Activated CD8-positive, alpha-beta memory T cell treated with anti-CD3 and anti-CD28 coated beads for 36 hours (primary cell): ENCODE measurements around the gene ERO1B. TPM values are rescaled to one million over a fixed set of nuclear protein-coding genes. Genes with fewer than 3 reads are reported as not detected.
"Not testable (repeated sequence)": the region's sequence is repeated elsewhere in the genome, so short reads cannot be mapped to it uniquely, and the experiment has no call there.

ENCODE experiments used
- CTCF ChIA-PET: fragments of 350-600 bp; sonication (Branson Sonifier 250); formaldehyde crosslinking; loops from one replicate; lab custom pipeline; 2021; ENCODE audit warnings: antibody characterized with exemption; lab: Charles Lee
- POLR2A ChIA-PET: fragments of 350-600 bp; sonication (Branson Sonifier 250); formaldehyde crosslinking; loops from one replicate; lab custom pipeline; 2021; ENCODE audit warnings: antibody characterized with exemption; lab: Charles Lee
- total RNA-seq, 2 experiments: library from RNA; stranded (reverse); gene quantifications; one replicate each; pipeline ENCODE4 v1.2.3, GENCODE V29; 2021

The ERO1B gene, protein sequence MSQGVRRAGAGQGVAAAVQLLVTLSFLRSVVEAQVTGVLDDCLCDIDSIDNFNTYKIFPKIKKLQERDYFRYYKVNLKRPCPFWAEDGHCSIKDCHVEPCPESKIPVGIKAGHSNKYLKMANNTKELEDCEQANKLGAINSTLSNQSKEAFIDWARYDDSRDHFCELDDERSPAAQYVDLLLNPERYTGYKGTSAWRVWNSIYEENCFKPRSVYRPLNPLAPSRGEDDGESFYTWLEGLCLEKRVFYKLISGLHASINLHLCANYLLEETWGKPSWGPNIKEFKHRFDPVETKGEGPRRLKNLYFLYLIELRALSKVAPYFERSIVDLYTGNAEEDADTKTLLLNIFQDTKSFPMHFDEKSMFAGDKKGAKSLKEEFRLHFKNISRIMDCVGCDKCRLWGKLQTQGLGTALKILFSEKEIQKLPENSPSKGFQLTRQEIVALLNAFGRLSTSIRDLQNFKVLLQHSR
- total RNA-seq, result 1 to 10 TPM; 2.3 to 3.0 TPM

DNA sequence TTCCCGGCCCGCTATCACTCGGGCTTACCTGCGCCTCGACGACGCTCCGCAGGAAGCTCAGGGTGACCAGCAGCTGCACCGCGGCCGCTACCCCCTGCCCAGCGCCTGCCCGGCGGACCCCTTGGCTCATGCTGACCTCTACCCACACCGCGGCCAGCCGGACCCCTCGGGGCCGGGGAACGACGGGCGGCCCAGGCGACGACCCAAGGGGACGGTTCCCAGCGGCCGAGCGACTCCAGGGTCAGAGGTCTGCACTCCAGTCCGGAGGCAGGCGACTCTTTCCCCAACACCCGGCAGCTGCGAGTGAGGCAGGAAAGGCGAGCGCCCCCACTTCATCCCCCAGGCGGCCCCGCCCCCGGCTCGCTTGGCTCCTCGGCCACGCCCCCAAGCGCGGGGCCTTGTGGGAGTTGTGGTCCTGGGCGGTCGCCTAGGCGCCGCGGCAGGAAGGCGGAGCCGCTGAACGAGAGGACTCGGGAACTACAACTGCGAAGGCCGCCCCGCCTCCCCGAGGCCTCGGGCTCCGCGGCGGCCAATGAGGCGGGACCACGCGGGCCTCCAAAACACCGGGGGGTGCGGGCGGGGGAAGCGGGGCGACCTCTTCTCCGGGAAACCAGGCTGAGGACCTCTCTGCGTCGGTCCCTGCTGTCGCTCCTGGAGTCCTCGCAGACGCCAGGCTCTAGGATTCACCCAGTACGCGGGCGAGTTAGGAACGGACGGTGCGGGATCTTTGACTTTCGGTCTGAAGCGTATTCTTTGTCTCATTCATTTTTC lies at the start of gene ERO1B:
Gene ERO1B (minus strand): TSS at position 305 of the 771 bp plus-strand sequence. CDS start 175 bp downstream, at position 130.
- CTCF ChIA-PET, result interaction anchor here (0.6 to 1.0 kb wide), 2 partner anchors 19 to 1797 kb away, joined by 3 to 4 read pairs; no protein-coding TSS in a partner anchor
- POLR2A ChIA-PET, result interaction anchor here (0.6 to 0.9 kb wide), 3 partner anchors 74 to 1266 kb away, joined by 3 to 8 read pairs (median 4); partner anchors contain the start of gene GPR137B

DNA sequence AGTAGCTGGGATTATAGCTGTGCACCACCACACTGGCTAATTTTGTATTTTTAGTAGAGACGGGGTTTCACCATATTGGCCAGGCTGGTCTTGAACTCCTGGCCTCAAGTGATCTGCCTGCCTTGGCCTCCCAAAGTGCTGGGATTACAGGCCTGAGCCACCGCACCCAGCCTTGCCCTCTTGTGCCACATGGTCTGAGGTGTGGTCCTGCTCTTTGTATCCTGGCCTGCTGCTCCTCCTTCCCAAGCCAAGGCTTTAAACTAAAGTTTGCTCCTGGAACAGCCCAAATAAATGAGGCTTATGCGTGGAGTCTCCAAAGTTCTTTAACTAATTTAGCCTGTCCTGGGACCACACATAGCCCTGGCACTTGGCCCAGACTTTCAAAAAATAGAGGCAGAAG lies 49.7 kb upstream of the ERO1B start:
- POLR2A ChIA-PET, CTCF ChIA-PET: not testable (repeated sequence)

DNA sequence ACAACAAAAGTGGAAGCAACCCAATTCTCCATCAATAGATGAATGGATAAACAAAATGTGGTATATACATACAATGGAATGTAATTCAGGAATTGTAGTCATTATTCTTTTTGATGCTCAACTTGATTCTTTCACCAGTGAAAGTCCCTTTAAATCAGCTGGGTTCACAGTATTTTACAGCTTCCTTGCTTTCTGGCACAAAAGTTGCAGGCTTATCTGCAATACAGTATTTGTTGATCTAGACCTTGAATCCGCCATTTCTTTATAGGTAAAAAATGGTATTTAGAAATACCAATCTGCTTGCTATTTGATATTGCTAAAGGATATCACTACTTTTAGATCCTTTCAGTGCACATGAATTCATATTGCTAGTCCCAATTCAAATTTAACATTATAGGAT lies 44.7 kb upstream of the ERO1B start:
- ChIA-PET CTCF (no interaction called here), POLR2A (no interaction called here)

DNA sequence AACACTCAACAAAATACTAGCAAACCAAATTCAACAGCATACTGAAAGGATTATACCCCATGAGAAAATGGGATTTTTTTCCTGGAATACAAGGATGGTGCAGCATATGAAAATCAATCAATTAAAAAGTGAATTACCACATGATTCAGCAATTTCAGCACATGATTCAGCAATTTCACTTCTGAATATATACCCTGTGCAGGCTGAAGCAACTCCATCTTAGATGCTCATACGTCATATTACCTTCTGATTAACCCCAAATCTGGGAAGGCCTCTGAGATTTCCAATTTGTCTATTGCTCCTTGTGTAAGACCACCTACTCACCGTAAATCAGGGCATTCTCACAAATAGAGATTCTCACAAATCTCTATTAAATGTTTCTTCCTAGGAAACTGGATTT lies 43.8 kb upstream of the ERO1B start:
- CTCF ChIA-PET, result no interaction called here
- POLR2A ChIA-PET, result no interaction called here

DNA sequence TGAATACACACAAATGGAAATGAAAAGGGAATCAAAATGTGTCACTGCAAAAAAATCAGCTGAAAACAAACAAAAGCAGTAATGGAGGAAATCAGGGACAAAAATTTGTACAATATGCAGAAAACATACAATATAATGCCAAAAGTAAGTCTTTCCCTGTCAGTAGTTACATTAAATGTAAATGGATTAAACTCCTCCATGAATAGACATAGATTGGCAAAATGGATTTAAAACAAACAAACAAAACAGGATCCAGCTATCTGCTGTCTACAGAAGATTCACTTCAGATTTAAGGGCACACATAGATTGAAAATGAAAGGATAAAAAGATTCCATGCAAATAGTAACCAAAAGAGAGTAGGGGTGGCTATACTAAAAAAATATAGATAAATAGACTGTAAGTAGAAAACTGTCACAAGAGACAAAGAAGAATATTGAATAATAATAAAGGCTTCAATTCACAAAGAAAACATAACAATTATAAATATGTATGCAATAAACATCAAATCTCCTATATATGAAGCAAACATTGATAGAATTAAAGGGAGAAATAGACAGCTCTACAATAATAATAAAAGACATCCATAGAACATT lies 42.2 kb upstream of the ERO1B start:
- CTCF ChIA-PET, result no interaction called here
- POLR2A ChIA-PET, result no interaction called here

DNA sequence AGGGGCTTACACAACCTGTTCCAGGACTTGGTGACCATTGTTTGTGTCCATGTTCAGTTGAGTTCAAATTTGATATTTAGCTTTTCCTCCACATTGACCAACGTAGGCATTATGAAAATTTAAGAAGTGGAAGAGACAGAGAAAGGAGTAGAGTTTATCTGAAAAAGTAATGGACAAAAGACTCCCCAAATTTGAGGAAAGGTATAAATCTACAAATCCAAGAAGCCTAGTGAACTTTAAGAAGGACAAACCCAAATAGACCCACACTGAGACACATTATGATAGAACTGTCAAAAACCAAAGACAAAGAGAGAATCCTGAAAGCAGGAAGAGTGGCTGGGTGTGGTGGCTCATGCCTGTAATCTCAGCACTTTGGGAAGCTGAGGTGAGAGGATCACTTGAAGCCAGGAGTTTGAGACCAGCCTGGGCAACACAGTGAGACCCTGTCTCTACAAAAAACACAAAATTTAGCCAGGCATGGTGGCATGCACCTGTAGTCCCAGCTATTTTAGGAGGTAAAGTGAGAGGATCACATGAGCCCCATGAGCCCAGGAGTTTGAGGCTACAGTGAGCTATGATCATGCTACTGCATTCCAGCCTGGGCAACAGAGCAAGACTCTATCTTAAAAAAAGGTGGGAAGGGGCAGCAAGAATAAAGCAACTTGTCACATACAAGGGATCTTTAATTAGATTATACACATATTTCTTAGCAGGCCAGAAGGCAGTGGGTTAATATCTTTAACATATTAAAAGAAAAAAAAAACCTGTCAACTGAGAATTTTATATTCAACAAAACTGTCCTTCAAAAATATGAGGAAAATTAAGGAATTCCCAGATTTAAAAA lies 41.0 kb upstream of the ERO1B start:
- CTCF ChIA-PET, result no interaction called here
- POLR2A ChIA-PET, result no interaction called here

DNA sequence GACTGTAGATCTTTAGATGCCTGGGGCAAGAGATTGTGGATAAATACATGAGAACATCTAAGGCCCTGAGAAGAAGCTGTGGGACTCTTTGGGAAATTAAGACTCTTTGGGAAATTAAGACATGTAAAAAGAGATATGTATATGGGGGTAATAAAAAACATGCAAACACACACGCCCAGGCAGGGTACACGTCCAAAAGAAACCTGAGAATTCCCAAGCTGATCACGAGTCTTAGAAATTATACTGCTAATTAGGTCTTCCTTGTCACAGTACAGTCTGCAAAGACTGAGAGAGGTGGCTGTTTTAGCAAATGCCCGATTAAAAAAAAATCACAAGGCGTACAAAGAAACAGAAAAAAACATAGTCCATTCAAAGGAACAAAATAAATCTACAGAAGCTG lies 39.3 kb upstream of the ERO1B start:
- ChIA-PET POLR2A (no interaction called here), CTCF (no interaction called here)

DNA sequence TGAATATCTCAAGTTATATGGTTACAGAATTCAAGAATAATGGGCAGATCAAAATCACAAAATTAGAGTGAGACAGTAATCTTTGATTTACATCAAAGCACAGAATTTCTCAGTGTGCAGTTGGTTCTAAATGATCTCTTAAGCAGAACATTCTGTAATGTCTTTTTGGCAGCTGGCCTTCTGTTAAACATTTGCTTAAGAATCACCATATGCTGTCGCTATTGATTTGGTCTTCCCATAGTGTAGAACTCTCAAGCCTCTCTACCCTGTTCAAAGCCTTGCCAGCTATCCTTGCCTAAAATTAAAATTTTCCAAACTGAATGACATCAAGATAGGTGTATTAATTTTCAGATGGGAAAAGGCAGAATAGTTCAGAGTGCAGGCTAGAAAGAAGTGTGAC lies 38.9 kb upstream of the ERO1B start:
- ChIA-PET CTCF (no interaction called here), POLR2A (no interaction called here)

DNA sequence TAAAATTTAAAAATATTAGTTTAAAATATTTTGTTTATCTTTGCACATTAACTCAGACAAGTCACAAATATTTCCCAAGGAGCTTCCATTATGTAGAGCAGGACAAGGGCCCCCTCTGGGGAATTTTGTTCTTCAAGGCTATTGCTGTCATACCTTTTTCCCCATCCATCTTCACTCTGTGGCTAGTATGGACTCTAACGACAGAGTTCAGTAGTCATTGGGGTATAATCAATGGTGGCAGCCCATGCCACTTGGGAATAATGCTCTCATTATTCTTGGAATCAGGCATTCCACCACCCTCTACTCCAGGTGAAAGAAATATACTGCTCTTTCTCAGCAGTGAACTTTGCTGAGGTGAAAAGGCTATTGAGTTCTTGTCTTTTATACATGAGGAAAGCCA lies 38.5 kb upstream of the ERO1B start:
- ChIA-PET CTCF (no interaction called here), POLR2A (no interaction called here)

DNA sequence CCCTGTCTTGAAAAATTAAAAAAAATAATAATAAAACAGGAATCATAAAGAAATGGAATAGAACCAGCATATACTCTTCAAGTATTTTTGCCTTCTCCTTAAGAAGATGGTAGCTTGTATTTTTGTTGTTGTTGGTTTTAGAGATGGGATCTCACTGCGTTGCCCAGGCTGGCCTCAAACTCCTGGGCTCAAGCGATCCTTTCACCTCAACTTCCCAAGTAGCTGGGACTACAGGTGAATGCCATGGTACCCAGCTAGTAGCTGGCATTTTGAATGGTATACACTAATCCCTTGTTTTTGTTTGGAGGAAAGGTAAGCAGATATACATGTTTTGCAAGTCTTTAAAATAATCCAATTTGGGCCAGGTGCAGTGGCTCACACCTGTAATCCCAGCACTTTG lies 34.7 kb upstream of the ERO1B start:
- ChIA-PET CTCF (interaction anchor here (0.5 kb wide), 1 partner anchor 724 kb away, joined by 3 read pairs; no protein-coding TSS in a partner anchor), POLR2A (no interaction called here)

DNA sequence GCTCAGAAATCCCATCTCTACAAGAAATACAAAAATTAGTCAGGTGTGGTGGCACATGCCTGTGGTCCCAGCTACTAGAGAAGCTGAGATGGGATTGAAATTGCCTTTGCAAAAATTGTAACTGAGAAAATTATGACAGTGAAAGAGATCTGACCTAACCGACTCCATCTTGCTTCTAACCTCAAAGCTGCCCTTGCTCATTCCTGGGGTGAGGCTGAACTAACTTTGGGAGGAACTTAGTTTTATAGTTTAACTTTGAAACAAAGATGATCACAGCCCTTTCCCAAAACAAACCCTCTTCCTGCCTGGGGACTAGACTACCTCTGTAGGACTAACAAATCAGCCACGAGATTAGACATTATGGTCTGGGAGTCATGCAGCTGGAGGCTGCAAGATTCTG lies 33.8 kb upstream of the ERO1B start:
- CTCF ChIA-PET, result no interaction called here
- POLR2A ChIA-PET, result no interaction called here

DNA sequence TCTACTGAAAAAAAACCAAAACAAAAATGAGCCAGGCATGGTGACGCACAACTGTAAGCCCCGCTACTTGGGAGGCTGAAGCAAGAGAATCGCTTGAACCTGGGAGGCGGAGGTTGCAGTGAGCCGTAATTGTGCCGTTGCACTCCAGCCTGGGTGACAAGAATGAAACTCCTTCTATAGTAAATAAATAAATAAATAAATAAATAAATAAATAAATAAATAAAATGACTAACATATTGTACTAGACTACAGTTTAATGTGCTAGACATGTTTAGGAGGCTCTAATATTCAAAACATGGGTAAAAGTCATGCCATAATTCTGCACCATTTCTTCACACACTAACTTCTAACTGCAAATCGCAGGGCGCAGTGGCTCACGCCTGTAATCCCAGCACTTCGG lies 33.3 kb upstream of the ERO1B start:
- ChIA-PET CTCF (no interaction called here), POLR2A (no interaction called here)

DNA sequence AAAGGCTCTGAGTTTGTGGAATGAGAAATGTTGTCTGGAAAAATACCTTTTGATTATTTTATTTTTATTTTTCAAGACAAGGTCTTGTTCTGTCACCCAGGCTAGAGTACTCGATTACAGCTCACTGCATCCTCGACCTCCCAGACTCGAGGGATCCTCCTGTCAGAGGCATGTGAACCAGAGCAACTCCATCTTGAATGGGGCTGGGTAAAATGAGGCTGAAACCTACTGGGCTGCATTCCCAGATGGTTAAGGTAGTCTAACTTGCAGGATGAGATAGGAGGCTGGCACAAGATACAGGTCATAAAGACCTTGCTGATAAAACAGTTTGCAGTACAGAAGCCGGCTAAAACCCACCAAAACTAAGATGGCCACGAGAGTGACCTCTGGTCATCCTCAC lies 32.3 kb upstream of the ERO1B start:
- CTCF ChIA-PET, POLR2A ChIA-PET: not testable (repeated sequence)

DNA sequence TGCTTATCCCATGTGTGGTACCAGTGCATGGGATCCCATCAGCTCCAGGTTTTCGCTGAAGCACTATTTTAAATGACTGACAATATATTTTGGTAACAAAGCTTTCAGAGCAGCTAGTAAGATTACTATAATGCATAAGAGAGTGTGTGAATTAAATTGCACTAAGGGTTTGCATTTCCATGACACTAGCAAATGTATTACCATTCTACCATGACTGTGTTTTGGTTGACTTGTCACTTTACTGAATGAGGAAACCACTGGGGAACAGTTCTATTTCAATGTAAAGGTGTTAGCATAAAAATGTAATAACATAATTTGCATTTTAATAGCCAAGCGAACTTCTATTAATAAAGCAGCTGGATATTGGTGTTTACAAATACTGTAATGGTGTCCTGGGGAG lies 31.7 kb upstream of the ERO1B start:
- CTCF ChIA-PET, result no interaction called here
- POLR2A ChIA-PET, result no interaction called here

DNA sequence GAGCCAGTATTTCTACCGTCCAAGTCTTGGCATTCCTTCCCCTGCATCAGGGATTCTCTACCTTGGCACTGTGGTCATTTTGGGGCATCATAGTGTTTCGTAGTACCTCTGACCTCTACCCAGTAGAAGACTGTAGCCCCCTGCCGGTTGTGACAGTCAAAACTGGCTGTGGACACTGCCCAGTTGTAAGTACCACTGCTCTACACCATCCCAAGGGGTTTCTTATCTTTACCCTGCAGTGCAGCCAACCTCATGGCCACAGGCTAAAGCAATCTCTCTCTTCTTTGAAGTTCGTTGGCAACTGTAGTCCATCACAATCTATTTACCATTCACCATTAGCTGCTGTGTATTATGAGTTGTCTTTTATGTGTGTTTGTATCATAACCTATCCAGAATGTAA lies 29.3 kb upstream of the ERO1B start:
- POLR2A ChIA-PET, result no interaction called here

DNA sequence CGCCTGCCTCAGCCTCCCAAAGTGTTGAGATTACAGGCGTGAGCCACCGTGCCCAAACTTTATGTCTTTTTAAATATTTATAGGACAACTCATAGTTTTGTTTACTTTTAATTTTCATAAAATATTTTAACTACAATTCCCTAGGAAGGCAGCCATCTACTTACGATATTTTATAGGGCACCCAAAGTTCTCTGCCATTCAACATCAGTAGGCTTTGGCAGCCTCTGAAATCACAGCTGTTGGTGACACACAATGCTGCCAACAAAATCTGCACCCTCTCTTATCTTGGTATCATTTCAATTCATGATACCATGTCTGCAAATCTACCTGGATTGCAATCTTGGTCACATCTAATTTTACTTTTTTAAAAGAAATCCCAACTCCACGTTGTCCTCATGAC lies 27.1 kb upstream of the ERO1B start:
- ChIA-PET POLR2A (no interaction called here), CTCF (no interaction called here)

More for the DNA sequence above, 29.3 kb upstream of the ERO1B start:
- CTCF ChIA-PET, result no interaction called here

DNA sequence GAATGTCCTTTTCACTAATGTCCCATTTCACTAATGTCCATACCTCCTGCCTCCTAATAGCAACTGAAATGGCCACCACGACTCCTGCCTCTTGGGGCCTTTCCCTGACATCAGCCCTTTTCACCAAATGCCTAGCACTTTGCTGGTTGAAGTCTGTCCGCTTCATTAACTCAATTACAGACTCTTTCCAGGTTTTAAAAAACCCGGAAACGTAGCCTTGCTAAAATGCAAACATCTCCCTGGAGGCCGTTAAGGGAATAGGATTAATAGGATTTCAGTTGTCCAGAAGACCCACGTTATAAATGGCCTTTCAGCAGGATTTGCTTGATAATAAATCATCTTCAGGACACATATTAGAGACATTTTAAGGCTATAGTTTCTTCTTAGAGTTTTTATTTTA lies 25.7 kb upstream of the ERO1B start:
- ChIA-PET POLR2A (no interaction called here), CTCF (no interaction called here)

DNA sequence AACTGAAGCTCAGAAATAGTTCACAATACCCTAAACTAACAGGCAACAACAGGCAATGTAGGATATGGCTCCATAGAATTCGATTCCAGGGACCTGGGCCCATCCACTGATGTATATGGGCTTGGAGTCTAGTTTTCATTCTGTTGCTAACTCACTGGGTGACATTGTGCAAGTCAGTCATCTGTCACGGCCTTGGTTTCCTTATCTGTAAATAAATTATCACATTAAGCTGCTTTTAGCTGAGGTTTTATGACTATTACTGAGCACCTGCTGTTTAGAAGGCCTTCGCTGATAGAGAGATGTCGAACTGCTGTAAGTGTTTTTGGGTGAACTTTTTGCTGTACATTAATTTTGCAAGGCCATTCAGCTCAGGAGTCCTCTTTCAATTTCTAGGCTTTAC lies 22.9 kb upstream of the ERO1B start:
- CTCF ChIA-PET, result no interaction called here
- POLR2A ChIA-PET, result no interaction called here

DNA sequence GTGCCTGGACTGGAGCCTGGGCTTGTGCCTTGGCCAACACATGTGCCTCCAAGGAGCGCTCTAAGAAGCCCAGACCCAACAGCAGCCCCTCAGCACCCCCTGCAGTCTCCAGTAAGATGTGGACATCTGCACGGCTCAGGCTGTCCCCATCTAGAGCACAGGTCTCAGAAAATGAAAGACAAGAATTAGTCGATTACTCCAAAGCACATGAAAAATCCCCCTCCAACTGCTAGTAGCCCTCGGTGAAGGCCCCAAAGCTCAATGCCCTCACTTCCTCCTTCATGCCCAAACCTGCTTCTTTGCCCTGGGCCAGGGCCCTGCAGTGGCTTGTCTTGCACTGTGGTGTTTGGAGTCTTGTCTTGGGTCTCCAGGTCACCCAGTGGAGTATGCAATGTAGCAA lies 21.9 kb upstream of the ERO1B start:
- CTCF ChIA-PET, result no interaction called here
- POLR2A ChIA-PET, result no interaction called here
